ENCODE measurements around the gene NAE1.

The NAE1 gene

GRCh38 chr16:66843191-66843590 is 12.4 kb upstream of the NAE1 start:
- Histone ChIP-seq H3K4me3 (ENCODE audit: insufficient read depth, low read depth, low read length) (no peak overlapping the region), H3K36me3 (ENCODE audit: control insufficient read depth, insufficient read depth, low read length) (no peaks in the 10 kb centered on the region), H3K27me3 (ENCODE audit: control insufficient read depth, insufficient read depth, low read length, poor library complexity, severe bottlenecking) (peaks cover 70% of the 10 kb centered on the region), H3K4me1 (ENCODE audit: control insufficient read depth, insufficient read depth, low read length) (no peaks in the 10 kb centered on the region), H3K9me3 (ENCODE audit: control insufficient read depth, low read length) (no peaks in the 10 kb centered on the region), H3K27ac (ENCODE audit: insufficient read depth, low read depth, low read length, poor library complexity, severe bottlenecking) (no peak overlapping the region)
- 88 to 92% methylated on average over 2 of the region's 2 CpGs for WGBS, 2 experiments

- no peaks in the 10 kb centered on the region for H3K36me3 ChIP-seq (ENCODE audit: control insufficient read depth, insufficient read depth, low read length)
- no peaks in the 10 kb centered on the region for H3K9me3 ChIP-seq (ENCODE audit: control insufficient read depth, low read length)
- no peaks in the 10 kb centered on the region for H3K4me1 ChIP-seq (ENCODE audit: control insufficient read depth, insufficient read depth, low read length)
- H3K27me3 ChIP-seq (ENCODE audit: control insufficient read depth, insufficient read depth, low read length, poor library complexity, severe bottlenecking), result peaks cover 66% of the 10 kb centered on the region
- no peak overlapping the region for H3K4me3 ChIP-seq (ENCODE audit: insufficient read depth, low read depth, low read length)
- WGBS, 2 experiments, result 83 to 87% methylated on average over 7 of the region's 7 CpGs
- no peak overlapping the region for H3K27ac ChIP-seq (ENCODE audit: insufficient read depth, low read depth, low read length, poor library complexity, severe bottlenecking)
These were observed 12.0 kb upstream of the NAE1 start for GRCh38 chr16:66842765-66843164.

- Histone ChIP-seq H3K36me3 (ENCODE audit: control insufficient read depth, insufficient read depth, low read length) (no peaks in the 10 kb centered on the region), H3K27me3 (ENCODE audit: control insufficient read depth, insufficient read depth, low read length, poor library complexity, severe bottlenecking) (peaks cover 52% of the 10 kb centered on the region), H3K4me1 (ENCODE audit: control insufficient read depth, insufficient read depth, low read length) (no peaks in the 10 kb centered on the region), H3K9me3 (ENCODE audit: control insufficient read depth, low read length) (no peaks in the 10 kb centered on the region), H3K4me3 (ENCODE audit: insufficient read depth, low read depth, low read length) (no peak overlapping the region), H3K27ac (ENCODE audit: insufficient read depth, low read depth, low read length, poor library complexity, severe bottlenecking) (no peak overlapping the region)
- WGBS, 2 experiments, result 91 to 93% methylated on average over 4 of the region's 4 CpGs
These were observed 10.6 kb upstream of the NAE1 start for GRCh38 chr16:66841366-66841765.

GRCh38 chr16:66840883-66841282 is 10.1 kb upstream of the NAE1 start:
- Histone ChIP-seq H3K36me3 (ENCODE audit: control insufficient read depth, insufficient read depth, low read length) (no peaks in the 10 kb centered on the region), H3K9me3 (ENCODE audit: control insufficient read depth, low read length) (no peaks in the 10 kb centered on the region), H3K4me3 (ENCODE audit: insufficient read depth, low read depth, low read length) (no peak overlapping the region), H3K27me3 (ENCODE audit: control insufficient read depth, insufficient read depth, low read length, poor library complexity, severe bottlenecking) (peaks cover 47% of the 10 kb centered on the region), H3K27ac (ENCODE audit: insufficient read depth, low read depth, low read length, poor library complexity, severe bottlenecking) (no peak overlapping the region), H3K4me1 (ENCODE audit: control insufficient read depth, insufficient read depth, low read length) (no peaks in the 10 kb centered on the region)
- 70 to 72% methylated on average over 2 to 3 of the region's 3 CpGs for WGBS, 2 experiments

- no peaks in the 10 kb centered on the region for H3K36me3 ChIP-seq (ENCODE audit: control insufficient read depth, insufficient read depth, low read length)
- H3K4me3 ChIP-seq (ENCODE audit: insufficient read depth, low read depth, low read length), result no peak overlapping the region
- peaks cover under 1% of the 10 kb centered on the region for H3K4me1 ChIP-seq (ENCODE audit: control insufficient read depth, insufficient read depth, low read length)
- H3K27ac ChIP-seq (ENCODE audit: insufficient read depth, low read depth, low read length, poor library complexity, severe bottlenecking), result no peak overlapping the region
- 89 to 92% methylated on average over 5 of the region's 5 CpGs for WGBS, 2 experiments
- no peaks in the 10 kb centered on the region for H3K27me3 ChIP-seq (ENCODE audit: control insufficient read depth, insufficient read depth, low read length, poor library complexity, severe bottlenecking)
- H3K9me3 ChIP-seq (ENCODE audit: control insufficient read depth, low read length), result no peaks in the 10 kb centered on the region
These were observed 4.0 kb upstream of the NAE1 start for GRCh38 chr16:66834746-66835145.

- Histone ChIP-seq H3K4me1 (ENCODE audit: control insufficient read depth, insufficient read depth, low read length) (peaks cover 10% of the 10 kb centered on the region), H3K36me3 (ENCODE audit: control insufficient read depth, insufficient read depth, low read length) (peaks cover 4% of the 10 kb centered on the region), H3K27ac (ENCODE audit: insufficient read depth, low read depth, low read length, poor library complexity, severe bottlenecking) (no peak overlapping the region), H3K4me3 (ENCODE audit: insufficient read depth, low read depth, low read length) (no peak overlapping the region), H3K9me3 (ENCODE audit: control insufficient read depth, low read length) (no peaks in the 10 kb centered on the region), H3K27me3 (ENCODE audit: control insufficient read depth, insufficient read depth, low read length, poor library complexity, severe bottlenecking) (no peaks in the 10 kb centered on the region)
- 93% methylated on average over 7 of the region's 7 CpGs for WGBS, 2 experiments
These were observed 2.0 kb upstream of the NAE1 start for GRCh38 chr16:66832661-66833305.

- no peaks in the 10 kb centered on the region for H3K9me3 ChIP-seq (ENCODE audit: control insufficient read depth, low read length)
- H3K4me1 ChIP-seq (ENCODE audit: control insufficient read depth, insufficient read depth, low read length), result peaks cover 10% of the 10 kb centered on the region
- H3K36me3 ChIP-seq (ENCODE audit: control insufficient read depth, insufficient read depth, low read length), result peaks cover 9% of the 10 kb centered on the region
- 83 to 90% methylated on average over 3 of the region's 3 CpGs for WGBS, 2 experiments
- H3K27me3 ChIP-seq (ENCODE audit: control insufficient read depth, insufficient read depth, low read length, poor library complexity, severe bottlenecking), result no peaks in the 10 kb centered on the region
- H3K27ac ChIP-seq (ENCODE audit: insufficient read depth, low read depth, low read length, poor library complexity, severe bottlenecking), result no peak overlapping the region
- no peak overlapping the region for H3K4me3 ChIP-seq (ENCODE audit: insufficient read depth, low read depth, low read length)
These were observed 1.4 kb upstream of the NAE1 start for GRCh38 chr16:66832190-66832589.

GRCh38 chr16:66824006-66824405 is 6.8 kb downstream of the NAE1 start:
- no peak overlapping the region for H3K4me3 ChIP-seq (ENCODE audit: insufficient read depth, low read depth, low read length)
- H3K36me3 ChIP-seq (ENCODE audit: control insufficient read depth, insufficient read depth, low read length), result peaks cover 56% of the 10 kb centered on the region
- WGBS, 2 experiments, result 88 to 99% methylated on average over 4 of the region's 4 CpGs
- no peaks in the 10 kb centered on the region for H3K9me3 ChIP-seq (ENCODE audit: control insufficient read depth, low read length)
- H3K27ac ChIP-seq (ENCODE audit: insufficient read depth, low read depth, low read length, poor library complexity, severe bottlenecking), result no peak overlapping the region
- H3K27me3 ChIP-seq (ENCODE audit: control insufficient read depth, insufficient read depth, low read length, poor library complexity, severe bottlenecking), result no peaks in the 10 kb centered on the region
- peaks cover 2% of the 10 kb centered on the region for H3K4me1 ChIP-seq (ENCODE audit: control insufficient read depth, insufficient read depth, low read length)

GRCh38 chr16:66814734-66815133 is 16.0 kb downstream of the NAE1 start:
- Histone ChIP-seq H3K27ac (ENCODE audit: insufficient read depth, low read depth, low read length, poor library complexity, severe bottlenecking) (no peak overlapping the region), H3K9me3 (ENCODE audit: control insufficient read depth, low read length) (no peaks in the 10 kb centered on the region), H3K27me3 (ENCODE audit: control insufficient read depth, insufficient read depth, low read length, poor library complexity, severe bottlenecking) (no peaks in the 10 kb centered on the region), H3K36me3 (ENCODE audit: control insufficient read depth, insufficient read depth, low read length) (peaks cover 80% of the 10 kb centered on the region), H3K4me3 (ENCODE audit: insufficient read depth, low read depth, low read length) (no peak overlapping the region), H3K4me1 (ENCODE audit: control insufficient read depth, insufficient read depth, low read length) (no peaks in the 10 kb centered on the region)
- 93 to 95% methylated on average over 2 of the region's 2 CpGs for WGBS, 2 experiments

- Histone ChIP-seq H3K4me1 (ENCODE audit: control insufficient read depth, insufficient read depth, low read length) (no peaks in the 10 kb centered on the region), H3K4me3 (ENCODE audit: insufficient read depth, low read depth, low read length) (no peak overlapping the region), H3K27me3 (ENCODE audit: control insufficient read depth, insufficient read depth, low read length, poor library complexity, severe bottlenecking) (no peaks in the 10 kb centered on the region), H3K36me3 (ENCODE audit: control insufficient read depth, insufficient read depth, low read length) (peaks cover 68% of the 10 kb centered on the region), H3K27ac (ENCODE audit: insufficient read depth, low read depth, low read length, poor library complexity, severe bottlenecking) (no peak overlapping the region), H3K9me3 (ENCODE audit: control insufficient read depth, low read length) (no peaks in the 10 kb centered on the region)
- WGBS, 2 experiments, result 90 to 96% methylated on average over 7 of the region's 7 CpGs
These were observed 19.7 kb downstream of the NAE1 start for GRCh38 chr16:66811043-66811442.

GRCh38 chr16:66810391-66810790 is 20.4 kb downstream of the NAE1 start:
- Histone ChIP-seq H3K27me3 (ENCODE audit: control insufficient read depth, insufficient read depth, low read length, poor library complexity, severe bottlenecking) (no peaks in the 10 kb centered on the region), H3K4me3 (ENCODE audit: insufficient read depth, low read depth, low read length) (no peak overlapping the region), H3K27ac (ENCODE audit: insufficient read depth, low read depth, low read length, poor library complexity, severe bottlenecking) (no peak overlapping the region), H3K36me3 (ENCODE audit: control insufficient read depth, insufficient read depth, low read length) (peaks cover 66% of the 10 kb centered on the region), H3K4me1 (ENCODE audit: control insufficient read depth, insufficient read depth, low read length) (no peaks in the 10 kb centered on the region), H3K9me3 (ENCODE audit: control insufficient read depth, low read length) (no peaks in the 10 kb centered on the region)
- 91 to 98% methylated on average over 4 of the region's 4 CpGs for WGBS, 2 experiments
